Germinal center (tissue), 1 donor: ENCODE measurements around the gene ESR2.
"Not testable (repeated sequence)": the region's sequence is repeated elsewhere in the genome, so short reads cannot be mapped to it uniquely, and the experiment has no call there.

Experiments
- DNase-seq: peaks from one replicate; pipeline ENCODE4 v3.0.0; 2012; ENCODE audit warnings: mixed read lengths, low spot score

ESR2 gene

DNA sequence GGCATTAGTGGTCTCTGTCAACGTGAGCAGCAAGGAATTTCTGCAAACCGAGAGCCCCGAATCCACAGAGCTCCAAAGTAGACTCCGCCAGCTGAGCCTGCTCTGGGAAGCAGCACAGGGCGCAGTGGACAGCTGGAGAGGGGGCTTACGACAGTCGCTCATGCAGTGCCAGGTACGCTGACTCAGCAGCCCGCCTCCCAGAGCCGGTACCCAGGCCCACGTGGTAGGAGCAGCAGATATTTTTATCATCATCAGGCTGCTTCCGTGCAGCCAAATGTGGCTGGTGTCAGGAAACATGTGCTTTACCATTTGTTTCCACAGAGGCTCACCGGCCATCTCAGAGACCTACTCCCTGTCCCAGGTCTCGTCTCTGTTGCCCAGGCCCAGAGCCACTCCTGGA is 73.7 kb downstream of the ESR2 start:
- DNase-seq: no peak

DNA sequence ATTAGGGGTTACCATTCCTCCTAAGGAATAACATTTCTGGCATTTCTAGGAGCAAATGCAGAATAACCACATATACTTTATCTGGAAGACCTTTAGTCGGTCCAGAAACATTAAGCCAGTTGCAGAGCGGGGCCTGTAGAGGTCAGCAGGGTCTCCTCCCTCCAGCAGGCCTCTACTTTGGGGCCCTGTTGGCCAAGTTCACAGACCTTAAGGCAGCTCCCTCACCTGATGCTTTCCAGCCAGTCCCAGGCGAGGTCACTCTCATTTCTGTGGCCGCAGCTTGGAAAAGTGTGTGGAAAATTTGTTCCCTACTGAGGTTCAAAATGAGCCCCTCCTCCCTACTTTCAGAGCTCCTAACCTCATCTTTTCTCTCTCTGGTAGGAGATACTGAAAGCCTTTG is 74.1 kb downstream of the ESR2 start:
- no peak for DNase-seq

DNA sequence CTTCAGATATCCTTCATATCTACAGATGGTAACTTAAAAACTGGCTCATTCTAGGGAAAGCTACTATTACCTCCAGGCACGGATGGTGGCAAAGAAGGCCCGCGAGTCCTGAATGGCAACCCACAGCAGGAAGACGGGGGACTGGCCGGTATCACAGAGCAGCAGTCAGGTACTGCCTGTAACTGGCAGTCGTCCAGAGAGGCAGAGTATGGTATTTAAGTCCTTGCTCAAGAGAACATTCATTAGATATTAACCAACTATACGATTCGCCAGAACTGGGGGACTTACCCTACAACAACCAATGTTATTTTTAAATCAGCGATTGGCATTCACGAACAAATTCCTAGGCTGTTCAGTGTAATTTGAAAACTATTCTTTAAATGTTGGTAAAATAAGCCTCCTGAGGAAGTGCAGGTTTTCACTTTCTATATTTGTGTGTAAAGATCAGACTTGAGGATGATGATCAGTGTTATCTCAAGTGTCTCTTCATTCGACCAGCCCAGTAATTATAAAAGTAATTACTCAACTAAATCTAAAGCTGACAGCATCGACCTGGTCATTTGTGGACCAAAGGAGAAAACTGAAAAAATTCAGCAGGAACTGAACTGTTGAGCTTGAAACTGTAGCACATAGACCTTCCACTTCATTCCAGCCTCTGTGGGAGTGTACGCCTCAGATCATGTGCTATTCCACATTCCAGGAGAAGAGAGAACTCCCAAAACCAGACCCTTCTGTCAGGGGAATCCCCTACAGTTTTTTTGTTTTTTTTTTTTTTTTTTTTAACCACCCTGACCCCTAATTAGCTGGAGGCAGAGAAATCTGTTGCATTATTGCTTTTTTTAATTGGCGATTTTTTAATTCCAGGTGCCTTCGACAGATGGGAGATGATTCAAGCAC is 75.6 kb downstream of the ESR2 start:
- no peak for DNase-seq

DNA sequence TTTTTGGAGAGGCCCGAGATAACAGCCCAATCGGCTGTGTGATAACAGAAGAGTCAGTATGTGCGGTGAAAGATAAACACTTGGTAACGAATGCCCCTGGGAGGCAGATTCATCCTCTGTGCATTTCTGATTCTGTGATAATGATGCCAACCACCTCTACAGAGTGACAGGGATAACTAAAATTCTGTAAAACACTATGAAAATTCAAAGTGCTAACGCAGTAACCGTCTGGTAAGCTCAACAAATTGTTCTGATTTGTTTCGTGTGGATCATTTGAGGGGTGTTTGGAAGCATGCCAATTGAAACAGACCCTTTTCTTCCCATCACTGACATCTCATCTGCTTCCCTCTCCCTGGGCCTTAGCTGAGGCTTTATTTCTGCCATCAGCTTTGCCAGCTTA is 76.3 kb downstream of the ESR2 start:
- no peak for DNase-seq

DNA sequence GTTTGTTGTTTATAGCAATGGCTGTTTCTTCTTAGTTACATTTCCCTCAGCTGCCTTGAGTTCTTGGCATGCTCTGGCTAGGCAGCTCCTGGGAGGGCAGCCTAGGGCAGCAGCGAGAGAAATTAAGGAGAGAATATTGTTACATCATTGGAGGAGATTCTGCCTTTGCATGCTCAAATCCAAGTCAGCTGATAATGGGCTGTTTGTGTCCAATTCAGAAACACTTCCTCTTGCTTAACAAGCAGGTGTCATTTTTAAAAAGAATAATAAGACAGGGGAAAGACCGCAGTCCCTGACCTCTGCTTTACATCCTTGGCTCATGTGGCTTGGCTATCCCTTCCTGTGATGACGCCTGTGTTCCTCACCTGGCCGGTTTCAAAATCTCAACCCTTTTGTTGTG is 76.9 kb downstream of the ESR2 start:
- DNase-seq: no peak

DNA sequence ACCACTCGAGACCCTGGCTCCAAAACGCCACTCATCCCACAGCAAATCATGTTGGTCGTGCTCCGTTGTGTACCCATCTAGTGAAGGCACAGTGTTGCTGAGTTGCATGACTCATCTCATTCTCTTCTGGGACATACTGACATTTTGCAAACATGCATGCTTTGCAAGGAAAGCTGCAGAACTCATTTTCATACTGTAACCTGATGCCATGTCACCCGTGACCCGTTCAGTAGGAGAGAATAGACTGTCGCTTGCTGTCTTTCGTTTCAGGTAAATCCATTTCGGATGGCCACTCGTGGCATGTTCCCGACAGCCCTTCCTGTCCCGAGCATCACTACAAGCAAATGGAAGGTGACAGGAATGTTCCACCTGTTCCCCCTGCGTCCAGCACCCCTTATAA is 78.2 kb downstream of the ESR2 start:
- DNase-seq: no peak

DNA sequence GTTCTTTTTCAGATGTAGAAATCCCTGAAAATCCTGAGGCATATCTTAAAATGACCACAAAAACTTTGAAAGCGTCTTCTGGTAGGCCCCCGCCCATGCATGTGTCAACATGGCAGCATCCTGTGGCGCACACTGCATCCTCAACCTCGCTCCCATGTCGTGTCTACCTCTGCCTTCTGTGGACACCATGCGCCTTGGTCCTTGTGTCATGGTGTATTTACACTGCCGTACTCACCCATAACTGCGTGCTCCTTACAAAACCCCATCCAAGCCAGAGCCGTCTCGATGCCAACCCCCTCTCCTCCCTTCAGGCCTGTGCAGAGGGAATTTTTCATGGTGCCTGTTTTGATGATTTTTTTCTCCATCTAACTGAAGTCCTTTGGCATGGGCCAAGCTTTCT is 78.9 kb downstream of the ESR2 start:
- no peak for DNase-seq

DNA sequence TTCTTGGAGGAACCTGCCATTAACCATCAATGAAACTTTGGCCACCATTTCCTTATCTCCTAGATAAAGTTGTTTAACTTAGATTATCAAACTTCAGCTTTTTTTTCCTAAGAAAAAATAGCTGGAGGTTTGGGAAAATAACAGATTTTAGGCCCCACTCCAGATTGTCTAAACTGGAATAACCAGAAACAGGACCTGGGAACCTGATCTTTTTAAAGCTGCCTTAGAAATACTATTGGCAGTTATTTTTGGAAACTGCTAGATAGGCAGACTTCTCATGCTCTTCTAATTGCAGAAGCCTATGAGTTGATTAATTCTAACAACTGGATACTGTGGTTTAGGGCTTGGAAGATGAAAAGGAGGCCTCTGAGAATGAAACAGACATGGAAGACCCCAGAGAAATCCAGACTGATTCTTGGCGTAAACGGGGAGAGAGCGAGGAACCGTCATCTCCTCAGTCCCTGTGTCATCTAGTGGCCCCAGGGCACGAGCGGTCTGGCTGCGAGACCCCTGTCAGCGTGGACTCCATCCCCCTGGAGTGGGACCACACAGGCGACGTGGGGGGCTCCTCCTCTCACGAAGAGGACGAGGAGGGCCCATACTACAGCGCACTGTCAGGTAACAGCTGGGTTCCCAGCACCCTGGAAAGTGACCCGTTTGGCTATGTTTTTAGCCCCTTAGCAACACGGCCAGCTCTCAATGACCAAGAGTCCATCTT is 80.2 kb downstream of the ESR2 start:
- no peak for DNase-seq

DNA sequence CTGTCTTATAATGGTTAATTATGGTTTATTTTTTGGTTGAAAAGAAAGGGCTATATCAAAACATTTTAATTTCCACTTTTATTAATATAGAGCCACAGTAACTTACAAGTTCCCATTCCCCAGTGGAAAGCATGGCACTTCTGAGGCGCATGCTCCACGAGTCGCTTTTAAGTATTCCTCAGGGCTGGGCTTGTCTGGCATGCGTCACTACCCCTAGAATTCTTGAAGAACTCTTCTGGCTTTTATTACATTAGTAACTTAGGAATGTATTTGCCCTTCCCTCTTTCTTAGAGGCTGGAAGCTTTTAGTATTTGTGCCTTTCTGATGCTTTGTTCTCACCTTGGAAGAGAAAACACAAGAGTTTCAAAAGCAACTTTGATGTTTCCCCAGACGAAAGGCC is 81.1 kb downstream of the ESR2 start:
- DNase-seq: no peak

DNA sequence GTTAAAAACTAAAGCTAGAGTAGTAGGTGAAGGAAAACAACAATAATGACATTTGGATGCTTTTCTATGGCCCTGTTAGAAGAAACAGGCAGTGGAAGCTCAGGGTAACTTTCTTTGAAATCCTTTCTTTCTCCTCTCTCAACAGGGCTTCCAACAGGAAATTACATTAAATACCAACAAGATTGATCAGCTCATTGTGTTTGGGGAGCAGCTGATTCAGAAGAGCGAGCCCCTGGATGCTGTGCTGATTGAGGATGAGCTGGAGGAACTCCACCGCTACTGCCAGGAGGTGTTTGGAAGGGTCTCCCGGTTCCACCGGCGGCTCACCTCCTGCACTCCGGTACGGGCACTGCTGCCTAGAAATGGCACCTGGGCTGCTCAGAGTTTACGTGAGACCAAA is 81.5 kb downstream of the ESR2 start:
- DNase-seq: no peak

DNA sequence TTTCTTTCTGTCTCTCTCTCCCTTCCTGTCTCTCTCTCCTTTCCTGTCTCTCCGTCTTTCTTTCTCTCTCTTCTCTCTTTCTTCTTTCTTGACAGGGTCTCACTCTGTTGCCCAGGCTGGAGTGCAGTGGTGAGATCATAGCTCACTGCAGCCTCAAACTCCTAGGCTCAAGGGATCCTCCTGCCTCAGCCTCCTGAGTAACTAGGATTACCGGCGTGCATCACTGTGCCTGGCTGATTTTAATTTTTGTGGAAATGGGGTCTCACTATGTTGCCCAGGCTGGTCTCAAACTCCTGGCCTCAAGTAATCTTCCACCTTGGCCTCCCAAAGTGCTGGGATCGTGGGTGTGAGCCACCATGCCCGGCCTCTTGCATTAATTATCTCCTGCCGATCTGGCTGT is 83.3 kb downstream of the ESR2 start:
- DNase-seq: not testable (repeated sequence)

DNA sequence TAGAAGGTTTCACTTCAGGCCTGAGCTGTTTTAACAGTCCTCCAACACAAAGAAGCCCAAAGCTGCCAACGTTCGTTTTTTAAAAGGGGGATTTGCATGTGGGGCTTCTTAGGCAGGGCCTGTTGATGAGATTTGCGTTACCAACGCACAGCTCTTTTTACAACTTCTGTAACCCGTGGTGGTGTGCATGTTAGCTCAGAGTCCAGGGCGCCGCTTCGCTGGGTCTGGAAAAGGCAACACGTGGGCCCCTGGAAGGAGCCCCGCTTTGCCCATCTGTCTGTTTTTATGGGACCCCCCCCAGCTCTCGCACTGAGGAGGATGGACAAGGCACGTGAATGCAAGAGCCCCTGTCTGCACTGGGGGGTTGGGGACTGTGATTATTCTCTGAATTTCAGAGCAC is 84.0 kb downstream of the ESR2 start:
- no peak for DNase-seq

DNA sequence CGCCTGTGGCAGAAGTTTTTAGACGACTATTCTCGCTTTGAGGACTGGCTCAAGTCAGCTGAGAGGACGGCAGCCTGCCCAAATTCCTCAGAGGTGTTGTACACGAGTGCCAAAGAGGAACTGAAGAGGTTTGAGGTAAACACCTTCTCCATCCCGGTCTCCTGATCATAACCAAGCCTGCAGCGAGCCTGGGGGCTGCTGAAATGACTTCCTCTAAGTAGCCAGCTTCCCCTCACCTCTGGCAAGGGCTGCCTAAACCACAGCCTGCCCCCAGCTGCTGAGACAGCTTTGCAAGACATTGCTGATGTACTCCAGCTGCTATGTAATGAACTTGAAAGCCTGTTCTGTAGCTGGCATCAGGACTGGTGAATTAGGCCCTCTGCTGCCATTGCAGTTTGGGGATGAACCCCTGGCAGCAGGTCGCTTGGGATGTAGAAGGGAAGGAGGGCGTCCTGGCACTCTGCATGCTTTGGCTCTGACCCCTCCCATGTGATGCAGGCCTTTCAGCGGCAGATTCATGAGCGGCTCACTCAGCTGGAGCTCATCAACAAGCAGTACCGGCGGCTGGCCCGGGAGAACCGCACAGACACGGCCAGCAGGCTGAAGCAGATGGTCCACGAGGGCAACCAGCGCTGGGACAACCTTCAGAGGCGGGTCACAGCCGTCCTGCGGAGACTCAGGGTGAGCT is 84.6 kb downstream of the ESR2 start:
- no peak for DNase-seq

DNA sequence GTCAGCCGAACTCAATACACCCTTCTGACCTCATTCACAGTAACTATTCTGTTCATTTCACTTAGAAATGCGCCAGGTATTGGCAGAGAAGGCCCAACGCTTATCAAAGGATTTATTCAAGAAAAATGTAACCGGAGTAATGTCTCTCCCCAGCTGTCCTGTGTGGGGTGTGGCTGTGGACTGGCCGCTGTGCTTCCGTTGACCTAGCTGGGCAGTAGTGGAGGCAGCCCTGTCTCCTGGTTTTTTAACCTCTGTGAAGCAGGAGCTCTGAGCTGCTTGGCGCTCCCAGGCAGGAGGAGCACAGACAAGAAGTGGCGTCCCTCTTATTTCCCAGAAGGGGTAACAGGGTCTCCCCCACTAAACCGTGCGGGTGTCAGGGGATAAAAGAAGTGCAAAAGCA is 85.2 kb downstream of the ESR2 start:
- DNase-seq: no peak

DNA sequence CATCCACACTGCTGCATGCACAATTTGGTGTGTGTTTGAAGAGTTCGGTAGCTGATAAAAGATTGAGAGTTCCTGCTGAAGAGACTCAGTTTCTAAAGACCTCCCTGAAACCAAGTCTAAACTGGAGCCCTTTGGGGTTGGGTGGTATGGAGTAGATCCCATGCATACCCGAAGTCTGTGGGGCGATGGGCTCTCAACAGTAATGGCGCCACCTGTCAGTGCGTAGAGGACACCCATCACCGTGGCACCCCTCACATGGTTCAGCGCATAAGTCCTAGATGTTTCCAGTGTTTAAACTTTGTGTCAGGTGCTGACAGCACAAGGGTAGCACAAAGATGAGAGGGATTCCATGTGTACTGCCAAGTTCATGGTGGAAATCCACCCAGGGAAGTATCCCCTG is 85.9 kb downstream of the ESR2 start:
- DNase-seq: no peak

DNA sequence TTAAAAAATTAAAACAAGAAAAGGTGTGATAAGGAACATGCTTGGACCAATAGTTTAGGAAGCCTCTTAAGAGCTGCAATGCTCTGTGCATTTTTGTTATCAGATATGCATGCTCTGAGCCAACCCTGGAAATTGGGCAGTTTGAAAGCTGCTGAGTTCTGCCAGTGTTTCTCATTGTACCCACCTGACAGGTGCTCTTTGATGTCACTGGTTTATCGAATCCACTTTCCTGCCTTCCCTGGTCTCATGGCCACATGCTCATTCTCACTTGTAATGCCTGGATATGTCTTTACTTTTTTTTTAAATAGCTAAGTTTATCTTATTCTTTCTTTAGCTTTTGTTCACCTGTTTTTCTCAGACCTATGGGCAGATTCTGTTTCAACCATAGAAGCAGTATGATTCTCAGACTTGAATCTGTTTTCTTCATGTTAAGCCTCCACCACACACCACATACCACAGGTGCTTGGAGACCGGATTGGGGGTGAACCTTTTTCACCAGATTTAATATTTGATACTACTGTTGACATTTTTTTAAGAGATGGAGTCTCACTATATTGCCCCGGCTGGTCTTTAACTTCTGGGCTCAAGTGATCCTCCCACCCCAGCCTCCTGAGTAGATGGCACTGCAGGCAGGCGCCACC is 90.7 kb downstream of the ESR2 start:
- no peak for DNase-seq

DNA sequence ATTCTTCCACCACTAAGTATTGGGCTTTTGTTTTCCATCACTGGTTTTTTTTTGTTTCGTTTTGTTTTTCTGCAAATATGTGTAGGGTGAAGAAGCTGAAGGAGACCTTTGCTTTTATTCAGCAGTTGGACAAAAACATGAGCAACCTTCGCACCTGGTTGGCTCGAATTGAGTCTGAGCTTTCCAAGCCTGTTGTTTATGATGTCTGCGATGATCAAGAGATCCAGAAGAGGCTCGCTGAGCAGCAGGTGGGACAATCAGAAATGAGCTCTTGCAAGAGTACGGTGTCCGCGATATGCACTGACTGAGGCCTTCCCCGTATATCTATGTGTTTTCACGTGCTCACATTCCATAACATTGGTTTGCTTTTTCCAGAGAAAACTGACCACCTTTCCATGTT is 91.5 kb downstream of the ESR2 start:
- no peak for DNase-seq

DNA sequence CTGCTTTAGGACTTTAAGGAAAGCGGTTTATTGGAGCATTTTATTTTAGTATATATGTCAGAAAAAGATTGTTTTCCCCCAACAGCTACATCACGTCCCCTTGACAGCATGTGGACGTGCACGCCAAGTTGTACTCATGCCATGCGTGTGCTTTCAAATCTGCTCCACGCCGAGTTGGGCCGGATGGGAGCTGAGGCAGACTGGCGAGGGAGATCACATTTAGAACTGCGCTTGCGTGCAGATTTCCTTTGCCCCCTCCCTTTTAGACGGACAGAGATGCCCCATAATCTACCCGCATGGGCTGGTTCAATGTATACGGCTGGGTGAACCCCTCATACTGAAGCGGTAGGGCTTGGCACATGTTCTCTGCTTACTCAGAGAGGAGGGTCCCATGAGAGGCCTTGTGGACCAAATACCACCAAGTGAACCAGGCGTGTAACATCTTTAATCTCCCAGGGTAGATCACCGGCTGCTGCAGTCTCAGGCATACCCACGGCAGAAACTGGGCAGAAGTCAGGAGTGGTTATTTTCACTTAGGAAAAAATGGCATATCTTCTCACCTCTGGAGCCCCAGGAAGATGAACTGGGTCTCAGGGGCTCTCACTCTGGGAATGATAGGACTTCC is 92.1 kb downstream of the ESR2 start:
- no peak for DNase-seq

DNA sequence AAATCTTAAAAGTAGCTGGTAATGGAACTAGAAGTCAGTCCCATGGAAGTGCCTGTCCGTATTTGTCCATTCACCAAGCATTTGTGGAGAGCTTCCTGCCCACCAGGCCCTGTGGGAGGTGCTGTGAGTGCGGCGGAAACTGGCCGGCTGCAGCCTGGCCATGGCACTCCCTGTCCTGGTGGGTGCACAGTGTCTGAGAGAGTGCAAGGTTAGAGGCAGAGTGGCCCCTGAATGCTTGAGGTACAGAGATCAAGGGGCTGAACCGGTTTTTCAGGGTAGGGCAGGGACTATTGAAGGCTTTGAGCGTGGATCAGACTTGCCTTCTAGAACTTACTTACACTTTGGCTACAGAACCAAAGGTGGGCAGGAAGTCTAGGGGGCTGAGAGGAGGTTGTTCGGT is 92.9 kb downstream of the ESR2 start:
- no peak for DNase-seq

DNA sequence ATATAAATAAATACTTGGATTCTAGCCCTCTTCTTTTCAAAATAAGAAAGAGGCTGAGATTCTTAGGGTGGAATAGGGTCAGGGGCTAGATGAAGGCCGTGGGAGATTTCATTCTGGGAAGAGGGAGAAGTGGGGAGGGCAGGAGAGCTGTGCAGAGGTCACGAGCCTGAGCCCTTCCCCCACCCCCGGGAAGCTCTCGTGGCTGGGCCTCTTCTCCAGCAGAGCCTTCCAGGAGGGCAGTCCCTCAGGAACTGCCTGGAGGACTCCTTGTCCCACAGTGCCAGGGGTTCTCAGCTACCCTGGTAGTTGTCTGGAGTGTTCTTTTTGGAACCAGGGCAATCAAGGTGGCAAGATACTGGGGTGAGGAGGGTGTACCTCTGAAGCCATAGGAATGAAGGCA is 94.0 kb downstream of the ESR2 start:
- DNase-seq: no peak

DNA sequence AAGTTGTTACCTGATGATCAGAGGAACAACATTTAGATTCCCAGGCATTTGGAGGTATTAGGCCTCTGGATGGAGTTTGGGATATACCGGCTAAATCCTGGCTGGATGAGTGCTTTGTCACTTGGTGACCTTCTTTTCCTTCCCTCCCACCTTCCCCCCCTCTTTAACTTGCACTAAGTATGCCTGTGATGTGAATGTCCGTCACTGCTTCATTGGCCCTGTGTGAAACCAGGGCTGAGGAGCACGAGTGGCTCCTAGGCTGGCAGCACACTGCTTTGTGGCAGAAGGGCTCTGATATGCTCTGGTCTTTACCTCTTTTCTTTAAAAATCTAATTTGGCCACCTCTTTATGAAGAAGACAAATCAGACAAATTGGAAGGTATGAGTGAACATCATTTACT is 95.7 kb downstream of the ESR2 start:
- no peak for DNase-seq

DNA sequence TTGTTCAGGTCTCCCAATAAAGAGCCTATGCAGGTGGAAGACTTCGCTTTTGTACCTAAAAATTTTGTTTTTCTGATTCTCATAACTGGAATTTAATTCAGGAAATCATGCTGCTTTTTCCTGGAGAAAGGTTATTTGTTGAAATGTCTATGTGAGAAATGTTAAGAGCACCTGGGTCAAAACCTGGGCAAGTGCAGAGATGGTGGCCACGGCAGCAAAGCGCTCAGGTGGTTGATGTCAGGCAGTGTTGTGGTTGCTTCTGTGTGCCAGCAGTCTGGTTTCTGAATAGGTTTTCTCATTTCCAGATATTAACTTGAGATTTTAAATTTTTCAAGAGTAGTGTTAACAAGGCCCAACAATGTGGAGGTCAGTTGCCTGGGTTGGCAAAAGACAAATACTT is 96.2 kb downstream of the ESR2 start:
- no peak for DNase-seq
